Measurements from ENCODE around the gene KDM6B. TPM values are rescaled to one million over a fixed set of nuclear protein-coding genes. Genes with fewer than 3 reads are reported as not detected.

The KDM6B gene
- total RNA-seq, 2 donors from 2014 or later = 53.3 to 60.3 TPM

GRCh38 chr17:7825206-7825990 lies 8.6 kb upstream of the KDM6B start:
- Histone ChIP-seq H3K27ac (ENCODE audit: low read depth, low read length) (no peak overlapping the region), H3K4me3 (ENCODE audit: low read length) (no peak overlapping the region), H3K9ac (ENCODE audit: extremely low read depth, low read length, poor library complexity, severe bottlenecking) (no peak overlapping the region), H3K36me3 (ENCODE audit: control insufficient read depth, insufficient read depth, low read length) (no peaks in the 10 kb centered on the region), H3K9me3 (ENCODE audit: control insufficient read depth, low read length) (no peaks in the 10 kb centered on the region), H3K4me1 (ENCODE audit: control insufficient read depth, insufficient read depth, low read length) (no peaks in the 10 kb centered on the region), H3K27me3 (ENCODE audit: control insufficient read depth, insufficient read depth, low read length, poor library complexity, severe bottlenecking) (peaks cover 18% of the 10 kb centered on the region)
- Mint-ChIP-seq H3K27me3 (ENCODE audit: insufficient read depth) (peaks cover 66% of the 10 kb centered on the region), H3K4me3 (no peak overlapping the region), H3K4me1 (peaks cover 12% of the 10 kb centered on the region), H3K36me3 (ENCODE audit: low read depth) (no peaks in the 10 kb centered on the region), H3K27ac (no peak overlapping the region), H3K9me3 (no peaks in the 10 kb centered on the region)
- TF ChIP-seq, protein P1, sequence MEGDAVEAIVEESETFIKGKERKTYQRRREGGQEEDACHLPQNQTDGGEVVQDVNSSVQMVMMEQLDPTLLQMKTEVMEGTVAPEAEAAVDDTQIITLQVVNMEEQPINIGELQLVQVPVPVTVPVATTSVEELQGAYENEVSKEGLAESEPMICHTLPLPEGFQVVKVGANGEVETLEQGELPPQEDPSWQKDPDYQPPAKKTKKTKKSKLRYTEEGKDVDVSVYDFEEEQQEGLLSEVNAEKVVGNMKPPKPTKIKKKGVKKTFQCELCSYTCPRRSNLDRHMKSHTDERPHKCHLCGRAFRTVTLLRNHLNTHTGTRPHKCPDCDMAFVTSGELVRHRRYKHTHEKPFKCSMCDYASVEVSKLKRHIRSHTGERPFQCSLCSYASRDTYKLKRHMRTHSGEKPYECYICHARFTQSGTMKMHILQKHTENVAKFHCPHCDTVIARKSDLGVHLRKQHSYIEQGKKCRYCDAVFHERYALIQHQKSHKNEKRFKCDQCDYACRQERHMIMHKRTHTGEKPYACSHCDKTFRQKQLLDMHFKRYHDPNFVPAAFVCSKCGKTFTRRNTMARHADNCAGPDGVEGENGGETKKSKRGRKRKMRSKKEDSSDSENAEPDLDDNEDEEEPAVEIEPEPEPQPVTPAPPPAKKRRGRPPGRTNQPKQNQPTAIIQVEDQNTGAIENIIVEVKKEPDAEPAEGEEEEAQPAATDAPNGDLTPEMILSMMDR (conservative IDR thresholded peaks at IDR 0.05) = peak; percentile 44
- peak; percentile 45 for DNase-seq
- WGBS, 2 experiments (ENCODE audit: insufficient coverage in 1 of 2, insufficient read length in 1 of 2) = 71 to 75% methylated on average over 9 to 12 of the region's 12 CpGs

DNA sequence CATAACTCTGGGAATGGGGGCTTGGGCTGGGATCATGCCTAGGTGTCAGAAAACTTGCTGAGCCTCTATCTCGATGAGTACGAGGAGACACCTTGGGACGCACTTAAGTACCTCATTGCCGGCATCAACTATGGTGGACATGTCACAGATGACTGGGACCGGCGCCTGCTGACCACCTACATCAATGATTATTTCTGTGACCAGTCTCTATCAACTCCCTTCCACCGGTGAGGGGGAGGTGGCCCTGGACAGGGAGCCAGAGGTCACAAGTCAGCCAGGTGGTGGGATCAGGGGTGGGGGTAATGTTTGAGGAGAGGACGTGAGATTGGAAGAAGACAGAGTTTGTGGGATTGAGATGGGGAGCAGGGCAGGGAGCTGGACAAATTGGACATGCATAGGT lies 3.4 kb upstream of the KDM6B start:
- Mint-ChIP-seq H3K4me1 (peaks cover 9% of the 10 kb centered on the region), H3K27ac (no peak overlapping the region), H3K36me3 (ENCODE audit: low read depth) (no peaks in the 10 kb centered on the region), H3K27me3 (ENCODE audit: insufficient read depth) (peaks cover 66% of the 10 kb centered on the region), H3K4me3 (no peak overlapping the region), H3K9me3 (no peaks in the 10 kb centered on the region)
- peaks cover 46% of the 10 kb centered on the region for H3K27me3 ChIP-seq (ENCODE audit: control insufficient read depth, insufficient read depth, low read length, poor library complexity, severe bottlenecking)
- no peaks in the 10 kb centered on the region for H3K9me3 ChIP-seq (ENCODE audit: control insufficient read depth, low read length)
- TF ChIP-seq, protein P1 (conservative IDR thresholded peaks at IDR 0.05) = no peak
- H3K4me3 ChIP-seq (ENCODE audit: low read length) = no peak overlapping the region
- H3K27ac ChIP-seq (ENCODE audit: low read depth, low read length) = no peak overlapping the region
- WGBS, 2 experiments (ENCODE audit: insufficient coverage in 1 of 2, insufficient read length in 1 of 2) = 91 to 99% methylated on average over 6 to 8 of the region's 8 CpGs
- no peak overlapping the region for H3K9ac ChIP-seq (ENCODE audit: extremely low read depth, low read length, poor library complexity, severe bottlenecking)
- no peaks in the 10 kb centered on the region for H3K4me1 ChIP-seq (ENCODE audit: control insufficient read depth, insufficient read depth, low read length)
- H3K36me3 ChIP-seq (ENCODE audit: control insufficient read depth, insufficient read depth, low read length) = no peaks in the 10 kb centered on the region
- no peak for DNase-seq

- TF ChIP-seq, protein P1 (conservative IDR thresholded peaks at IDR 0.05) = no peak
- H3K27ac ChIP-seq (ENCODE audit: low read depth, low read length) = no peak overlapping the region
- no peak for DNase-seq
- no peak overlapping the region for H3K9ac ChIP-seq (ENCODE audit: extremely low read depth, low read length, poor library complexity, severe bottlenecking)
- no peaks in the 10 kb centered on the region for H3K9me3 Mint-ChIP-seq
- WGBS, 2 experiments (ENCODE audit: insufficient coverage in 1 of 2, insufficient read length in 1 of 2) = 81 to 96% methylated on average over 4 to 7 of the region's 7 CpGs
- no peaks in the 10 kb centered on the region for H3K36me3 Mint-ChIP-seq (ENCODE audit: low read depth)
- H3K9me3 ChIP-seq (ENCODE audit: control insufficient read depth, low read length) = no peaks in the 10 kb centered on the region
- H3K4me1 Mint-ChIP-seq = peaks cover 8% of the 10 kb centered on the region
- H3K36me3 ChIP-seq (ENCODE audit: control insufficient read depth, insufficient read depth, low read length) = no peaks in the 10 kb centered on the region
- H3K27me3 Mint-ChIP-seq (ENCODE audit: insufficient read depth) = peaks cover 65% of the 10 kb centered on the region
- no peak overlapping the region for H3K4me3 Mint-ChIP-seq
- no peak overlapping the region for H3K4me3 ChIP-seq (ENCODE audit: low read length)
- no peak overlapping the region for H3K27ac Mint-ChIP-seq
- no peaks in the 10 kb centered on the region for H3K4me1 ChIP-seq (ENCODE audit: control insufficient read depth, insufficient read depth, low read length)
- peaks cover 46% of the 10 kb centered on the region for H3K27me3 ChIP-seq (ENCODE audit: control insufficient read depth, insufficient read depth, low read length, poor library complexity, severe bottlenecking)
Measured at GRCh38 chr17:7831233-7831632, 2.8 kb upstream of the KDM6B start.

All from endodermal cell (in vitro differentiated cells).